Hippocampal formation (tissue), 2 donors: ENCODE measurements around the gene PABPN1.

Experiments used
- DNase-seq, 2 donors: peaks; one replicate each; lab custom pipeline; 2025; lab: John Stamatoyannopoulos, UW

Gene PABPN1

GRCh38 chr14:23358042-23358441 is 36.8 kb downstream of the PABPN1 start:
- DNase-seq = no peak

DNA sequence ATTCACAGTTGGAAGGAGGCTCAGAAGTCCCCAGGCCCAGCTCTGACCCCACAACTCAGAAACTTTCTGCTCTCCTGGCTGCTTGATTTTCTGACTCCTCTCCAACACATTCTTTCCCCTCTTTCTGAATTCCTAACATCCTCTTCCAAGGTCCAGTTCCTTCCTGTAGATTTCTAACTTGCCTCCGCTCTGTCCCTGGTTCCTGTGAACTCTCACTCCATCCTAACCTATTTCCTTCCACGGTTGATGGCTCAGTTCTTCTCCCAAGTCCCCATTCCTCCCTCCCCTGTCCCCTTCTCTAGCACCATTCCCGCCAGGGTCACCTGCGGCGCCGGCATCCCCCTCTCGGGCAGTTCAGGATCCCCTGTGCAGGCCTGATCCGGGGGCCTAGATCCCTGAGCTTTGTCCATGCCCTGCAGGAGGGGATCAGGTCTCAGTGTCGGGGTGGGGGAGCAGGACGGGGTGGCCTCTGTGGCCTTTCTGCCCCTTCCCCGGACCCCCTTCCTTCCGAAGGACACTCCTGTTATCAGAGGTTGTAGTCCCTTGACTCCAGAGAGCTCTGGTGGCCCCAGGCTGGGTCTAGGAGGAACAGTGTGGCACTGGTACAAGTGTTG is 37.4 kb downstream of the PABPN1 start:
- no peak for DNase-seq

DNA sequence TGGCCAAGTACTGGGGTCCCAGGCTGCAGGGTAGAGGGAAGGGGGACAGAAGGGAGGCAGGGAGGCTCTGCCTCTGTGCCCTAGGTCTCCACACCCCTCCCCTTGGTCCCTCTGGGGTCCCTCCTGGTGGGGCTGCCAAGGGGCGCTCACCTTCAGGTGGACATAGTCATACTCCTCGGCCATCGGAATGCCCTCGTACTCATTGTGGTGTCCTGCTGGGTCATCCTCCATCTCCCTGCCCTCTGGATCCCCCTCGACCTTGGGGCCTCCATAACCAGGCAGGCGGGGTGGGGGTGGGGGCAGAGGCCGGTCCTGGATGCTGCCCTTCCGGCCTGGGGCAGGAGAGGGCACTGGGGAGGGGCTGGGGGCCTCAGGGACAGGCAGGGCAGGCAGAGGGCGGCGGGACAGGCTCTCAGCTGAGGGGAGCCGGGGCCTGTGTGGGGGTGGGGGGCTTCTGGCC is 37.9 kb downstream of the PABPN1 start:
- no peak for DNase-seq

- no peak for DNase-seq
Observed at GRCh38 chr14:23359722-23360447, 38.6 kb downstream of the PABPN1 start.

DNA sequence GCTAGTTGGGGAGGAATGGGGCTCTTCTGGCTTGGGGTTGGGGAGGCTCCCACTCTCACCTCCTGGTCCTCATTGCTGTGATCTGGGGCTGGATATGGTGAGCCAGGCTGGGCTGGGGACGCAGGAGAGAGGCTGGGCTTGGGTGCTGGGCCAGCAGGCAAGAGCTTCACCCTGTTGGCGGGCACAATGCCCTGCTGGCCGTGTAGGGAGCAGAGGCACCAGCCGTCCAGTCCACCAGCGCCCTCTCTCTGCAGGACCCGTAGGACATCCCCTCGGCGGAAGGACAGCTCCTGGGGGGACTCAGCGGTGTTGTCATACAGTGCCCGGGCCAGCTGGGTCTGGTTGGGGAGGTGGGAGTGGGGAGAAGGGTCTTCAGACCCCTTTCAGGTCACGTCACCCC is 39.2 kb downstream of the PABPN1 start:
- peak; percentile 69 to 70 for DNase-seq

GRCh38 chr14:23361320-23361719 is 40.1 kb downstream of the PABPN1 start:
- peak; percentile 23 to 42 for DNase-seq

- DNase-seq = no peak
Observed at GRCh38 chr14:23361763-23362162, 40.5 kb downstream of the PABPN1 start.

DNA sequence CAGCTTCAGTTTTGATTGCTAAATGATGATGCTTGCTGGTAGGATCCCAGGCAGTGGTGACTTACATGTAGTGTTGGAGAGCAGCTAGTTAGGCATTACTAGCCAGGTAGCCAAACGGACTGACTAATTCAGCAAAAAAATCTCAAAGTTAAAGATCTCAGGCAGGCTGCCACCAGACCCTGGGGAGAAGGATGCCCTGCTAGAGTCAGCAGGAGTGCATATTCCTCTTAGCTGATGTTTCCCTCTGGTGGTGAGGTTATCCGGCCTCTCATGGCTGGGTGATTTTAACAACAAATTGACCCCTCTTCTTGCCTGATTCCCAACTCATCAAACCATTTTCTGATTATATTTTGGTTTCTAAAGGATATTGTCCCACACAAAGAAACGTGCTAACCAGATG is 40.9 kb downstream of the PABPN1 start:
- DNase-seq = no peak

GRCh38 chr14:23364164-23365035 is 43.1 kb downstream of the PABPN1 start:
- DNase-seq = peak; percentile 77 to 82

DNA sequence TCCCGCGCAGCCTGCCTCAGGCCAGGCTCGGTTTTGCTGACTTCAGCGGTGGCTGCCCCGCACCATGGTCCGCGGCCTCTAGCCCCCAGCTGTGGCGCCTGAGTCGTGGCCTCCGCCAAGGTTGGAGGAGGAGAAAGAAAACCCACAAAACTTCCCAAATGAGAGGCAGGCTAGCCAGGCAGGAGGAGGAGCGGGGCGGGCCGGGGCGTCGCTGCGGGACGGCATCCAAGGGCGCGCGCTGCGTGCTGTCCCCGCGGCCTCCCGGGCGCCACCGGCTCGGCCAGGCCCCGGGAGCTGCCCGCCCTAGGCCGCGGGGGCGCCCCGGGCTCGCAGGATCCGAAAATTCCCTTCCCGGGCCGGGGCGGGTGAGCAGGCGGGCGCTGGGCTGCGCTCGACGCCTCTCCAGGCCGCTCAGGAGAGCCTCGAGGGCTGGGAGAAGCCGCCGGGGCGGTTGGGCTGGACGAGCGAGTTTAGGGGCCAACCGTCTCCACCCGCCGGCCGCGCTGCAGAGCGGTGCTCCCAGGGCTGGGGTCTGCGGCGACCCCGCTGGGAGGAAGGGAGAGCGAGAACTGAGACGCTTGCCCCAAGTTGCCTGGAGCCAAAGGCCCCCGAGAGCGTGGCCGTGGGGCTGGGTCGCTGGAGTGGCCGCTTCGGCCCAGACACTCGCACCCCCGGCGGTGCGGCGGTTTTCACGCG is 43.9 kb downstream of the PABPN1 start, which contains the start of gene EFS:
Gene EFS, minus strand, starts transcription at position 137 of the 696 bp plus-strand sequence. CDS start 147 bp downstream, outside the sequence.
- peak; percentile 30 to 61 for DNase-seq

DNA sequence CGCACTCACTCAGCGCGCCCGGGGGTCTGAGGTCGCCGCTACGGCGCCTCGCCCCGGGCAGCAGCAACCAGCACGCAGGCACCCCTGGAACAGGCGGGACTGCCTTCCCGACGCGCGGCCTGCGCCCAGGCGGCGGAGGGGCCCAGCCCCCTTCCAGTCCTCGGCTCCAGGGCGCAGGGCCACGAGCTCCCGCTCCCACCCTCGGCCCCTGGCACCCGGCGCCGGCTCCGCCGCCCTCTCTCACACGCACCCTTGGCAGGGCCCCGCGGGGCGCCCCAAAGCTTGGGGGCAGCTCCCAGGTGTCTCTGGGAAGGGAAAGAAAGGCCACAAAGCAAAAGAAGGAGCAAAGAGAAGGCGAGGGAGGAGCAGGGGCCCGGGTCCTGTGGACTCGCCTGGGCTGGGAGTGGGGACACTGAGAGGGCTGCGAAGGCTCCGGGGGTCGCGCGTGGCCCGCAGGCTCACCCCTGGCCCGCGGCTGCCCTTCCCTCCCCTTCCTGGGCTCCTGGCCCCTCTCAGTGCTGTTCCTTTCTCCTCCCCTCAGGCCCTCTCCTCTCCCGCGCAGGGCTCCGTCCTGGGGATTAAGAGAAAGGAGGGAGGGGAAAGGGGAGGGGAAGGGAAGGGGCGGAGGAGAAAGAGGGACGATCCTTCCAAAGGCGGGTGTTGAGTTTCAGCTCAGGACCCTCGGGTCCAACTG is 44.6 kb downstream of the PABPN1 start:
- peak; percentile 75 to 79 for DNase-seq

DNA sequence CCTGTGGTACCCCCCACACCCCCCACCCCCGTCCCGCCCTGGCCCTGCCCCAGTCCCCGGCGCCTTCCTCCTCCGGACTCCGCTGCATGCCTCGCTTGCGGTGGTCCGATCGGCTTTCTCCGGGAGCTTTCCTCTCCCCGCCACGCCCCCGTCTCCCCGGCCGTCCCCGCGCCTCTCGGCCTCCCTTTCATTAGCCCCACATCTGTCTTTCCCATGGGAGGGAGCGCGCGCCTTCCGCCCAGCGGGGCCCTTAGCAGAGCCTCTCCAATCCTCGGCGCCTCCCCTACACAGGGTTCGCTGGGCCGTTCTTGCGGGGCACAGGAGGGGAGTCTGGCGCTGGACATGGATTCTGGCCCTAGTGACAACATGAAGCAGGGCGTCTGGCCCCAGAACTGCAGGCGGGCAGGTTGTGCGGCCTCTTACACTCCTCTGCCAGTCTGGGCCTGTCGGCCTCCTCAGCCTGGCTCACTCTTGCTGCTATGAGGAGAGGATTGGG is 45.2 kb downstream of the PABPN1 start:
- peak; percentile 75 to 79 for DNase-seq

- no peak for DNase-seq
Observed at GRCh38 chr14:23370221-23370620, 49.0 kb downstream of the PABPN1 start.

- DNase-seq = no peak
Observed at GRCh38 chr14:23371865-23372264, 50.6 kb downstream of the PABPN1 start.

GRCh38 chr14:23372509-23372908 is 51.3 kb downstream of the PABPN1 start, which contains the start of gene IL25:
Gene IL25 (plus strand): TSS chr14:23372809.
- DNase-seq = no peak

DNA sequence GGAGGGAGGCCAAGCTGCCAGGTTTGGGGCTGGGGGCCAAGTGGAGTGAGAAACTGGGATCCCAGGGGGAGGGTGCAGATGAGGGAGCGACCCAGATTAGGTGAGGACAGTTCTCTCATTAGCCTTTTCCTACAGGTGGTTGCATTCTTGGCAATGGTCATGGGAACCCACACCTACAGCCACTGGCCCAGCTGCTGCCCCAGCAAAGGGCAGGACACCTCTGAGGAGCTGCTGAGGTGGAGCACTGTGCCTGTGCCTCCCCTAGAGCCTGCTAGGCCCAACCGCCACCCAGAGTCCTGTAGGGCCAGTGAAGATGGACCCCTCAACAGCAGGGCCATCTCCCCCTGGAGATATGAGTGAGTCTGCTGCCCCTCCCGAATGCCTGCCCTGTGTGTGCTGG is 51.8 kb downstream of the PABPN1 start:
- no peak for DNase-seq
